Vagina (tissue), 2 donors: ENCODE measurements around the gene TNS3. TPM values are rescaled to one million over a fixed set of nuclear protein-coding genes. Genes with fewer than 3 reads are reported as not detected.

Experiments
- DNase-seq, 2 donors: peaks; one replicate each; pipeline ENCODE4 v3.0.0-alpha.2; 2017; ENCODE audit errors: extremely low spot score in 2 of 2
- H3K27ac ChIP-seq: fragments of 200-600 bp; sonication (generic); one replicate; pipeline ENCODE4 v1.5.1; 2019
- H3K27me3 ChIP-seq: fragments of 200-600 bp; sonication (generic); one replicate; pipeline ENCODE4 v1.5.1; 2019
- H3K36me3 ChIP-seq, 2 donors: fragments of 200-600 bp; sonication (generic); one replicate each; pipeline ENCODE4 v1.5.1; 2017 to 2019
- H3K4me1 ChIP-seq: fragments of 200-600 bp; sonication (generic); one replicate; pipeline ENCODE4 v1.5.1; 2019
- H3K4me3 ChIP-seq, 2 donors: fragments of 200-600 bp; sonication (generic); 1 replicate in 1 of 2; 2 replicates in 1 of 2; pipeline ENCODE4 v1.5.1; 2016 to 2019
- H3K9me3 ChIP-seq: fragments of 200-600 bp; sonication (generic); one replicate; pipeline ENCODE4 v1.5.1; 2019
- POLR2A ChIP-seq, 2 donors: fragments of 450-650 bp; IDR thresholded peaks; one replicate each; pipeline ENCODE4 v1.6.1; 2017; ENCODE audit warnings: antibody characterized with exemption in 2 of 2, mild to moderate bottlenecking in 2 of 2, moderate library complexity in 2 of 2
- POLR2AphosphoS5 ChIP-seq, 2 donors: sonication (generic); formaldehyde crosslinking; IDR thresholded peaks; one replicate each; pipeline ENCODE4 v1.9.0; 2017; ENCODE audit warnings: antibody characterized with exemption in 2 of 2, mild to moderate bottlenecking in 2 of 2, low read depth in 1 of 2; ENCODE audit not compliant: insufficient read depth in 1 of 2
- intact Hi-C: fragments of 100-400 bp; cut with DNase I; formaldehyde crosslinking; loops from one replicate; pipeline ENCODE4 v1.15.1; 2023
- total RNA-seq: library from RNA; depleted of rRNA; stranded (reverse); fragments of >200 nt; gene quantifications from one replicate; pipeline ENCODE4 v1.2.3, GENCODE V29; 2016
- TF ChIP-seq, protein P1 (sequence below), 3 experiments: fragments of 450-650 bp in 2 of 3; fragments of 200-600 bp in 1 of 3; sonication (generic) in 1 of 3; IDR thresholded peaks; one replicate each; pipeline ENCODE4 v1.5.1; 2017 to 2019; ENCODE audit warnings: antibody characterized with exemption in 3 of 3, mild to moderate bottlenecking in 2 of 3, moderate library complexity in 2 of 3

TNS3 gene
- total RNA-seq, 1 donor from 2014 or later, result 36.8 TPM

DNA sequence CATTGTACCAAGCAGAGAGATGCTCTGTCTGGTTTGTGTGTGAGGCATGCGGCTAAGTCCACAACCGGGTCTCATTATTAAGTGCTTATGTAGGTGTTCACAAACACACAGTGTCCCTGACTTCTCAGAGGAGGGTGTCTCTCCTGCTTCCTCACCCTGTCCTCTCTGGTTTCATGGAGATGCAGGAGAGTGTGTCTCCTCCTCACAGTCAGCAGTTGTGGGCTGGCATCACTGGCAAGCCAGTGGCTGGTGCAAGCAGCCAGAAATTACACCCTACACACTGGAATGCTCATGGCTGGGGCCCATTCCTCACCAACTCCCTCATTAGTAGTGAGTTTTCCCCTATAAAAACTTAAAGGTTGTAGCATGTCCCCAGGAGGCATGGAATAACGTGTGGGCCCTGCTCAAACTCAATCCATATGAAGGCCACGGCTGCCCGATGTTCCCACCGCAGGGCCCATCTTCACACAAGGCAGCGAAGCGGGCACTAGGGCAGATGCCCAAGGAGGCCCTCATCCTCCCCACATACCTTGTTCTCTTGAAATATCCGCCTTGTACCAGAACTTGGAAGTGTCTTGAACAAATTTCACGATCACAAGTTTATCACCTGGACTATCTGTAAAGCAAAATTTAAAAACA is 280.1 kb downstream of the TNS3 start:
- Histone ChIP-seq H3K4me3 (no peak overlapping the region), H3K27ac (no peak overlapping the region), H3K36me3 (peaks cover 0 to 17% of the 10 kb centered on the region in 2 donors), H3K27me3 (no peaks in the 10 kb centered on the region), H3K9me3 (no peaks in the 10 kb centered on the region), H3K4me1 (no peaks in the 10 kb centered on the region)
- TF ChIP-seq POLR2A (IDR thresholded peaks at IDR 0.05), result no peak
- TF ChIP-seq POLR2AphosphoS5 (IDR thresholded peaks at IDR 0.05; ENCODE audit: insufficient read depth in 1 of 2, low read depth in 1 of 2), result no peak
- TF ChIP-seq, protein P1, sequence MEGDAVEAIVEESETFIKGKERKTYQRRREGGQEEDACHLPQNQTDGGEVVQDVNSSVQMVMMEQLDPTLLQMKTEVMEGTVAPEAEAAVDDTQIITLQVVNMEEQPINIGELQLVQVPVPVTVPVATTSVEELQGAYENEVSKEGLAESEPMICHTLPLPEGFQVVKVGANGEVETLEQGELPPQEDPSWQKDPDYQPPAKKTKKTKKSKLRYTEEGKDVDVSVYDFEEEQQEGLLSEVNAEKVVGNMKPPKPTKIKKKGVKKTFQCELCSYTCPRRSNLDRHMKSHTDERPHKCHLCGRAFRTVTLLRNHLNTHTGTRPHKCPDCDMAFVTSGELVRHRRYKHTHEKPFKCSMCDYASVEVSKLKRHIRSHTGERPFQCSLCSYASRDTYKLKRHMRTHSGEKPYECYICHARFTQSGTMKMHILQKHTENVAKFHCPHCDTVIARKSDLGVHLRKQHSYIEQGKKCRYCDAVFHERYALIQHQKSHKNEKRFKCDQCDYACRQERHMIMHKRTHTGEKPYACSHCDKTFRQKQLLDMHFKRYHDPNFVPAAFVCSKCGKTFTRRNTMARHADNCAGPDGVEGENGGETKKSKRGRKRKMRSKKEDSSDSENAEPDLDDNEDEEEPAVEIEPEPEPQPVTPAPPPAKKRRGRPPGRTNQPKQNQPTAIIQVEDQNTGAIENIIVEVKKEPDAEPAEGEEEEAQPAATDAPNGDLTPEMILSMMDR (IDR thresholded peaks at IDR 0.05), result no peak
- peak; percentile 74 to 79 for DNase-seq
- intact Hi-C loops, result no loop called here

DNA sequence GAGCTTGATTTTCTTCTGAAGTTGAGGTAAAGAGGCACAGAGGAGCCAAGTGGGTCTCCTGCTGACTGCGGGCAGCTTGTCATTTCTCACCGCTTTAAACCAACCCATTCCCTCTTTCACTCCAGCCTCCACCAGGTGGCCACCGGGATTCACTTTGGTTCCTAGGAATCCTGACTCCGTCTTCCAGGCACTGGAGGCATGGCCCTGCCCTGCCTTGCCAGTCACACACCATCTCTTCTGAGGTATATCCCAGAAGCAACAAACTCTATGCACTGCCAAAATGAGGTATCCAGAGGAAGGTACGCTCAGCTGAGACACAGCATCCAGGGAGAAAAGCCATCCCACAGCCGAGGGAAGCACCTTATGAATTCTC is 280.8 kb downstream of the TNS3 start:
- no peaks in the 10 kb centered on the region for H3K27me3 ChIP-seq
- H3K36me3 ChIP-seq, result peaks cover 0 to 17% of the 10 kb centered on the region in 2 donors
- no peak for TF ChIP-seq POLR2AphosphoS5 (IDR thresholded peaks at IDR 0.05; ENCODE audit: insufficient read depth in 1 of 2, low read depth in 1 of 2)
- TF ChIP-seq, protein P1 (IDR thresholded peaks at IDR 0.05), result no peak
- TF ChIP-seq POLR2A (IDR thresholded peaks at IDR 0.05), result no peak
- no peaks in the 10 kb centered on the region for H3K9me3 ChIP-seq
- H3K4me1 ChIP-seq, result peaks cover 1% of the 10 kb centered on the region
- DNase-seq, result peak; percentile 61 to 70
- no peak overlapping the region for H3K4me3 ChIP-seq
- H3K27ac ChIP-seq, result no peak overlapping the region
- intact Hi-C loops, result no loop called here

DNA sequence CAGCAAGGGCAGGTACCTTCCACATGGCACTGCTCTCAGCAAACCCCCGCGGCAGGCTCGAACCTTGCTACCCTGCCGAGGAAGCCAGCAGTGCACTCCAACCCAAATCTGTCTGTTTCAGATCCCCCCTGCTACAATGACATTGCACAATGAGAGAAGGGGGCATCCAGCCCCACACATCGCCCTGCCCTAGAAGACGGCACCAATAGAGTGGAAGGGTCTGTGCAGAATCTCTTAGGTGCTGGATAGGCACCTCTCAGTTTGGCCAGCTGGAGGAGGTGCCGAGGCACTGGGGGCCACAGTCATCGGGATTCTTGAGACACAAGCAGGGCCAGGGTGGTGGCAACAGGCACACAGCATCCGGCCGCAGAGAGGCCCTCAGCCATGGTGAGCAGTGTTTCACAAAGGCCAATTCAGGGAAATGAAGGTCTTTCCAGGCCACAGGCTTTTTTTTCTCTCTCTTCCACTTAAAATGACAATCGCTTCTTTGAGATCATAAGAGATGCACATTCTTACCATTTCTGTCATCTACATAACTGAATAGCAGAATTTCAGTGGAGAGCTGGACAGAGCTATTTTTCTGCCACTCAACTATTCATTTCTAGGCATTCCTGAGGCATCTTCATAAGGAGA is 281.3 kb downstream of the TNS3 start:
- no peak for TF ChIP-seq POLR2AphosphoS5 (IDR thresholded peaks at IDR 0.05; ENCODE audit: insufficient read depth in 1 of 2, low read depth in 1 of 2)
- TF ChIP-seq, protein P1 (IDR thresholded peaks at IDR 0.05), result no peak
- intact Hi-C loops, result no loop called here
- Histone ChIP-seq H3K9me3 (no peaks in the 10 kb centered on the region), H3K4me3 (no peak overlapping the region), H3K36me3 (peaks cover 0 to 17% of the 10 kb centered on the region in 2 donors), H3K27me3 (no peaks in the 10 kb centered on the region), H3K4me1 (peaks cover 6% of the 10 kb centered on the region), H3K27ac (no peak overlapping the region)
- DNase-seq, result peak; percentile 74 to 81

DNA sequence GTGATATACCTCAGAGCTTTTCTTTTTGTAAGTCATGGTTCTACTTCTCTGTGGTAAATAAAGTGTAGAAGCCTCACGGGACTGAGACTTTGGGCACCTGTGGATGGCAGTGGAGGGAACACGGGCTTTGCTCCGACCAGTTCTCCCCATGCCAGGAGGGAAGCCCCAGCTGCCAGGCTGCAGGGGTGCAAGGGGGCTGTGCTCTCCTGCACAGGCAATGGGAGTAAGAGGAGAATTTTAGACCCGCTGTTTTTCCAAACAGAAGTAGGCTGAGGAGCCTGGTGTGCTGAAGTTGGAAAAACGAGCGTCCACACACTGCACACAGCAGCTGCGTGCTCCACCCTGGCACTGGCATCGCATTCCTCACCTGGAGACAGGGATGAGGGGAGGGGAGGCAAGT is 282.4 kb downstream of the TNS3 start:
- Histone ChIP-seq H3K27me3 (no peaks in the 10 kb centered on the region), H3K4me3 (no peak overlapping the region), H3K4me1 (peaks cover 17% of the 10 kb centered on the region), H3K9me3 (no peaks in the 10 kb centered on the region), H3K36me3 (peaks cover 0 to 17% of the 10 kb centered on the region in 2 donors), H3K27ac (no peak overlapping the region)
- DNase-seq, result peak in 1 of 2 donors; percentile 65
- intact Hi-C loops, result no loop called here
- no peak for TF ChIP-seq POLR2AphosphoS5 (IDR thresholded peaks at IDR 0.05; ENCODE audit: insufficient read depth in 1 of 2, low read depth in 1 of 2)
- TF ChIP-seq POLR2A (IDR thresholded peaks at IDR 0.05), result no peak

DNA sequence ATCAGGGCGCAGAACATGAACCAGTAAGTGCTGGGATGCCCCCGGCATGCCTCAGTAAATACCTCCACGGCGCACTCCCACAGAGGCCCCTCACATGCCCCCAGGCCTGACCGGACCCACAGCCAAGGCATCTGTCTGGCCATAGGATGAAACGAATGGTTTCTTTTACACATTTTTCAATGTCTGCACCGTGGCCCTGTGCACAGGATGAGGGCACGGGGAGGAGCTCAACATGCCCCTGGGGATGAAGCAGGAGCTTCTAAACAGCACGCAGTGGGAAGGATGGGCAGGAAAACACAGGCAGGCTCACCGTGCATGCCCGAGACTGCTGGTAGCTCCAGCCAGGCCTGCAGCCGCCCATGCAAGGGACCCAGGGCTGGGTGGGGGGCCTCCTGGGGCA is 283.3 kb downstream of the TNS3 start:
- H3K27me3 ChIP-seq, result no peaks in the 10 kb centered on the region
- intact Hi-C loops, result no loop called here
- peaks cover 22% of the 10 kb centered on the region for H3K4me1 ChIP-seq
- H3K4me3 ChIP-seq, result no peak overlapping the region
- peak in 1 of 2 donors; percentile 54 for DNase-seq
- TF ChIP-seq, protein P1 (IDR thresholded peaks at IDR 0.05), result no peak
- TF ChIP-seq POLR2A (IDR thresholded peaks at IDR 0.05), result no peak
- TF ChIP-seq POLR2AphosphoS5 (IDR thresholded peaks at IDR 0.05; ENCODE audit: insufficient read depth in 1 of 2, low read depth in 1 of 2), result no peak
- no peaks in the 10 kb centered on the region for H3K9me3 ChIP-seq
- H3K27ac ChIP-seq, result no peak overlapping the region
- peaks cover 0 to 17% of the 10 kb centered on the region in 2 donors for H3K36me3 ChIP-seq
